NCI-H2171 treated with DMSO at 0.1 percent for 48 hours (cell line): Measurements from ENCODE around the gene REN.

Experiments
- DNase-seq: peaks from one replicate; lab custom pipeline; 2025; lab: John Stamatoyannopoulos, UW

The REN gene

GRCh38 chr1:204190212-204191211, 24.4 kb upstream of the REN start:
- peak; percentile 91 for DNase-seq

- DNase-seq = no peak
Observed at GRCh38 chr1:204188959-204189639, 23.0 kb upstream of the REN start.

DNA sequence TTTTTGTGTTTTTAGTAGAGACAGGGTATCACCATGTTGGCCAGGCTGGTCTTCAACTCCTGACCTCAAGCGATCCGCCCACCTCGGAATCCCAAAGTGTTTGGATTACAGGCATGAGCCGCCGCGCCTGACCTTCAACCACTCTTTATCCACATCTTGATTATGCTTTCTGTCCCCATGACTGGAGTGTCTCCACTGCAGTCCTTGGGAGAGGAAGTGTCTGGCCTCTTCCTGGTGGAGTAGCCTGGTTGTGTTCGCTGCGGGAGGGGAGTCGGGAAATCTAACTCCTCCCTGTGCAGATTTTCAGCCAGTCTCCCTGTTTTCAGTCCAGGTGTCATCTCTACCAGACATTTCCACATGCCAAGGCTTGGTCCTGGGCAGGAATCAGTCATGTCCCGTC, 20.5 kb upstream of the REN start:
- no peak for DNase-seq

- no peak for DNase-seq
Observed at GRCh38 chr1:204181116-204181515, 15.0 kb upstream of the REN start.

- DNase-seq = peak; percentile 74
Observed at GRCh38 chr1:204180133-204180532, 14.0 kb upstream of the REN start.

DNA sequence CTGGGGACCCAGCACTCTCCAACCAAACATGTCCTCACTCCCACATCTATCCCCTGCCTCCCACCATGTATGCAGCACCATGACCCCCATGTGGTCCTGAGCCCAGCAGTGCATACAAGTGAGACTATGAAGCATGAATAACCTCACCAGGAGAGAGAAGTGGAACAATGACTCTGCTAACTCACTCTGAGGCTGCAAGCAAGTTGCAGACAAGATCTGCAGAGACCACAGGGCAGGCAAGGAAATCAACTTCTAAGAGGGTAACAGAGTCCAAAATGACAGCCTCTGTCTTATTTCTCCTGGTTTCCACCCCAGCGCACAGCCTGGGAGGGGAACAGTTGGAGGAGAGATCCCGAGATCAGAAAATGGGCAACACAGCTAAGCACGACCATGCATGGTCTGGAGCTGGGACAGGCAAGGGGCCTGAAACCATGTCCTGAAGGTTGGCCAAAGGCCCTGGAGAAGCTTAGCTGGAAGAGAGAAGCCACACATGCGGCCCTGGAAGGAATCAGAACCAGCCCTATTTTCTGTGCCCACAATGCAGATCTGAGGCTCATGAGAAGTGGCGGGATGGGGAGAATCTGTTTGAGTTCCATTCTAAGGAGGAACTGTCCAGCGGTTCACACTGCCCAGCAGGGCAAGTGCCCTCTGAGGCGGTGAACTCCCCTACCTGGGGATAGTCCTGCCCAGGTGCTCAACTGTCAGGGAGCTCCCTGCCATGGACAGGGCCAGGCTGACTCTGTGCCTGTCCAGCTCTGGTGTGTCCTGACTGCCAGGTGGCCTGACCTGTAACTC, 12.5 kb upstream of the REN start:
- no peak for DNase-seq

GRCh38 chr1:204177133-204177532, 11.0 kb upstream of the REN start:
- DNase-seq = no peak

DNA sequence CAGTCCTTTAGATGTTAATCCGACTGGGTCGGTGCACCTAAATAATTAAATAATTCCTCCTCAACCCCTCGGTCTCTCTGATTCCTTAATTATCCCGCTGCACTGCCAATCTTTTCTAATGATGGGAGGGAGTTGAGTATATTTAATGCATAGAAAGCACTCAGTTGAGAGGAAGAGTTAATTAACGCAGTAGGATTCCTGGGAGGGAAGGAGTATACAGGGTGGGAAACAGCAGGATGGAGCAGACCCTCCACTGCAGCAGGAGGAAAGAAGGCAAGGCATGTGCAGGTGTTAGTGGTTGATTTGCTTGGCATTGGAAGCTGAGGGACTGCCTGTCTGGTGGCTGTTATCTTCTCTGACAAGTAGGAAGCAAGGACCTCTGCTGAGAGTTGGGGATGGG, 9.9 kb upstream of the REN start:
- no peak for DNase-seq

- no peak for DNase-seq
Observed at GRCh38 chr1:204174958-204175357, 8.8 kb upstream of the REN start.

DNA sequence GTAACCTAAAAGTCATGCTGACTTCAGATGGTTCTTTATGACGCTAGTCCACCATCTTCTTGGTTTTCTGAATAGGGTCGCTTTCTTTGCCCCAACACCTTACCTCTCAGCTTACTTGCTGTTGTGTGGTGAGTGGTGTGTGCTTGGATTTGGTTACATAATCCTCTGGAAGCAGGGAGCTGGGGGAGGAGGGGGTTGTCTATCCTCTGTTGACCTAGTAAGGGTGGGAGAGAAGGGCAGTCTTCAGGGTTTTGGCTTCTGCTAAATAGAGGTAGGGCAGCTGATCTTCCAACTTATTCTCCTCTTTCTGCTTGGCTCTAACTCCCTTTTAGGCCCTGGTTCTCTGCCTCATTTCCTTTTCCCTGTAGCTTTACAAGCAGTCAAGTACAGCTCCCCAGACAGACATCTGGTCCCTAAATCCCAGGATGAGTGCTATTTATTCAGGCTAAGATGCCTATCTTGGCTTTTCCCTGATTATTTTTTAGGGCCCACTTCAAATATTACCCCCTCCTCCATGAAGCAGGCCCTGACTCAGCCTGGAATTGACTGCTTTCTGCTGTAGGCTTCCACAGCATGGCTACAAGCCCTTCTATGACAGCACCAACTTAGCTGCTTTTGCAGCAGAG, 6.4 kb upstream of the REN start:
- DNase-seq = no peak

GRCh38 chr1:204171751-204172178, 5.6 kb upstream of the REN start:
- DNase-seq = no peak

GRCh38 chr1:204170494-204171155, 4.5 kb upstream of the REN start:
- no peak for DNase-seq

GRCh38 chr1:204169858-204170257, 3.7 kb upstream of the REN start:
- DNase-seq = no peak

- DNase-seq = no peak
Observed at GRCh38 chr1:204167730-204168129, 1.6 kb upstream of the REN start.

- peak; percentile 83 for DNase-seq
Observed at GRCh38 chr1:204162494-204163074, 3.6 kb downstream of the REN start.

DNA sequence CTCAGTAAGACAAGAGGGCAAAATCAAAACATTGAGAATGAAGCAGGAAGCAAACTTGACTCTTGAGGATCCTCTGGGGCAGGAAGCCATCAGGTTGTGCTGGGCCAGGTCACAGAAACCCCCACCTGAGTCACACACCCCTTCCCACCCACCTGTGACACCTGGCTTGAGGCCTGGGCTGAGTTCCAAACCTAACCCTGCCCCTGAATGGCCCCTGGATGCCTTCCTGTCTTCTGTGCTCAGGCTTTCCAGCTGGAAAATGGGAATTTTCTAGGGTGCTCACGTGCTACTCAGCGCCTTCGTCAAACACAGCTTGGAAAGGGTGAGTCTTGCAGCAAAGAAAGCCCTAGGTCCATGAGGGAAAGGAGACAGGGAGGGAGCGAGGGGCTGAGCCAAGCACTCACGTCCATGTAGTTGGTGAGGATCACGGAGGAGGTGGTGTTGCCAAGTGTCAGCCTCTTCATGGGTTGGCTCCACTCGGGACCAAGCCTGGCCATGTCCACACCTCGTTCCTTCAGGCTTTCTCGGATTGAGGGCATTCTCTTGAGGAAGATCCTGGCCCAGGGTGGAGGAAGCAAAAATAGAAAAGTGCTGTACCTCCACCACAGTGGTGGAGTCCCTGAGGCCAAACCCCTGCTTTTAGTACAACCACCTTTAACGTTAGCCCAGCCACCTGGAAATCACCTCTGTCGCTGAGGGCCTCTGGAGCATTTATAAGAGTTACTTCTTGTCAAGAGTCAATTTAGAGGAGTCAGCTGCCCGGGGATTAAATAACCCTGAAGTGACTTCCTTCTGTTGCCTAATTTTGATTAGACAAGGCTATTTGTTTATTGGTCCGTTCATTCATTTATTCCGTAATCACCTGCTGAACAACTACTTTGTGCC, 4.3 kb downstream of the REN start:
- DNase-seq = peak; percentile 83

- DNase-seq = no peak
Observed at GRCh38 chr1:204157962-204158361, 8.2 kb downstream of the REN start.

GRCh38 chr1:204155881-204156280, 10.3 kb downstream of the REN start:
- DNase-seq = no peak

- DNase-seq = peak; percentile 78
Observed at GRCh38 chr1:204154568-204155255, 11.4 kb downstream of the REN start.
